A172 (cell line): ENCODE measurements around the gene PPARG. TPM values are rescaled to one million over a fixed set of nuclear protein-coding genes. Genes with fewer than 3 reads are reported as not detected.
"Not testable (repeated sequence)": the region's sequence is repeated elsewhere in the genome, so short reads cannot be mapped to it uniquely, and the experiment has no call there.

Experiments
- DNase-seq: peaks from one replicate; pipeline ENCODE4 v3.0.0-alpha.2; 2015; ENCODE audit warnings: low spot score
- total RNA-seq: library from RNA; depleted of rRNA; stranded (reverse); fragments of >200 nt; shearing (Covaris generic); gene quantifications from 2 replicates; pipeline ENCODE4 v1.2.3, GENCODE V29; 2014

Gene PPARG
- total RNA-seq, 1 experiment from 2014 or later = 11.9 TPM

DNA sequence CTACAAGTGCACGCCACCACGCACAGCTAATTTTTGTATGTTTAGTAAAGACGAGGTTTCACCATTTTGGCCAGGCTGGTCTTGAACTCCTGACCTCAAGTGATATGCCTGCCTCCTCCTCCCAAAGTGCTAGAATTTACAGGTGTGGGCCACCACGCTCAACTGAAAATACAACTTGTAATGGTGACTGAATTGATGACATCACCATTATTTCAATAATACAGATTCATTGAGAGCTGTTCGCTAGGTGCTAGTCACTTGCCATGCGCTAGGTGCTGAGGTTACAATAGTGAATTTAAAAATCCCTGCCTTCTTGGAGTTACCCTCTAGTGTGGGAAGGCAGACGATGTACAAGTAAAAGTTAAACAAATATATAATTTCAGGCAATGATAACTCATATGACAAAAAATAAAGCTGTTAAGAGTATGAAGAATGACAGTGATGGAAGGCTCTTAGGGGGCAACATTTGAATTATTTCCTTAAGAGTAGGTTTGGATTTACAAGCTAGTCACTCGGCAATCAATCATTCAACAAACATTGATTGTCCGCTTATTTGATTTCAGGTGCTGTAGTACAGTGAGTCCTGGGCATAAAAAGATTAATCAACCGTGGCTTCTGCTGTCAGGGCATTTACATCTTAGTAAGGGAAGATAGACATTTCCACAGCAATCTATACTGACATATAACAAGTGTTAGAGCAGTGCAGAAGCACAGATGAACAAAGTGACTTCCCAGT, 9.1 kb upstream of the PPARG start:
- no peak for DNase-seq

DNA sequence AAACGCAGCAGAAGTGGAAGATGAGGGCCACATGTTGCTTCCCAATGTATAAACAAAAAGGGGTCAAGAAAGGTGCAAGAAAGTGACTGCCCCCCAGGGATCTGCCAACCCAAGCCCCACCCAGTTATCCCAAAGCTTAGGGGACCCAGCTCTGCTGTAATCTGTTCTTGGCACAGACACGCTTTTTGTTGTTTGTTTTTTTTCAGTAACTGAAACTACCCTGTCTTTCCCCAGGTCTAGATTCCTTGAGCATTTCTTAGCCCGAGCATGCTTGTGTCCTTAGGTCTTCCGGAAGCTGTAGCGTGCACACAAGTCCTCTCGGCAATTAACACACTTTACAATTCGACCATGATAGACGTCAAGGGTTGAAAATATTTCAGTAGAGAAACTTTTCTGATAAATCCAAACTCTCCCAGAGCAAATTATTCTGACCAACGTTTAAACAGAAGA, 8.5 kb upstream of the PPARG start:
- no peak for DNase-seq

DNA sequence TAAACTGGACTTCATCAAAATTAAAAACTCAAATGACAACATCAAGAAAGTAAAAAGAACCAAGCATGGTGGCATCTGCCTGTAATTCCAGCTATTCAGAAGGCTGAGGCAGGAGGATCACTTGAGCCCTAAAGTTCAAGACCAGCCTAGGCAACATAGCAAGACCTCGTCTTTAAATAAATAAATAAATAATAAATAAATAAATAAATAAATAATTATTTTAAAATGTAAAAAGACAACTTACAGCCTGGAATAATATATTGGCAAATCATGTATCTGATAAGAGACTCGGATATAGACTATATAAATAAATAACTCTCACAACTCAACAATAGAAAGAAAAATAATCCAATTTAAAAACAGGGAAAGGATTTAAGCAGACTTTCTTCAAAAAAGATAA, 4.3 kb upstream of the PPARG start:
- DNase-seq = no peak

DNA sequence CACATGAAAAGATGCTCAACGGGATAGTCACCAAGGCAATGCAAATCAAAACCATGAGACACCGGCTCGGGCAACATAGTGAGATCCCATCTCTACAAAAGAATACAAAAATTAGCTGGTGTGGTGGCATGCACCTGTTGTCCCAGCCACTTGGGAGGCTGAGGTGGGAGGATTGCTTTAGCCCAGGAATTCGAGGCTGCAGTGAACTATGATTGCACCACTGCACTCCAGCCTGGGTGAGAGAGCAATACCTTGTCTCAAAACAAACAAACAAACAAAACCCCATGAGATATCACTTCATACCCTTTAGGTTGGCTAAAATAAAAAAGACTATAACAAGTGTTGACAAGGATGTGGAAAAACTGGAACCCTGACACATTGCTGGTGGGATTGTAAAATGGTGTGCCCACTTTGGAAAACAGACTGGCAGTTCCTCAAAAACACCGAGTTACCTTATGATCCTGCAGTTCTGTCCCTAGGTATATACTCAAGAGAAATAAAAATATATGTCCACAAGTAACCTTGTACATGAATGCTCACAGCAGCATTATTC, 3.8 kb upstream of the PPARG start:
- no peak for DNase-seq

DNA sequence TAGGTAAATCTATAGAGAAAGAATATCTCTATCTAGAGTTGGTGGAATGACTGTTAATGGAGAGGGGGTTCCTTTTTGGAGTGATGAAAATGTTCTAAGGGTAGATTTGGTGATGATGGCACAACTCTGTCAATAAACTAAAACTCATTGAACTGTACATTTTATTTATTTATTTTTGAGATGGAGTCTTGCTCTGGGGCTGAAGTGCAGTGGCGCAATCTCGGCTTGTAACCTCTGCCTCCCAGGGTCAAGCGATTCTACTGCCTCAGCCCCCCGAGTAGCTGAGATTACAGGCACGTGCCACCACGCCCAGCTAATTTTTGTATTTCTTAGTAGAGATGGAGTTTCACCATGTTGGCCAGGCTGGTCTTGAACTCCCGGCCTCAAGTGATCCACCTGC, 3.1 kb upstream of the PPARG start:
- DNase-seq = not testable (repeated sequence)

DNA sequence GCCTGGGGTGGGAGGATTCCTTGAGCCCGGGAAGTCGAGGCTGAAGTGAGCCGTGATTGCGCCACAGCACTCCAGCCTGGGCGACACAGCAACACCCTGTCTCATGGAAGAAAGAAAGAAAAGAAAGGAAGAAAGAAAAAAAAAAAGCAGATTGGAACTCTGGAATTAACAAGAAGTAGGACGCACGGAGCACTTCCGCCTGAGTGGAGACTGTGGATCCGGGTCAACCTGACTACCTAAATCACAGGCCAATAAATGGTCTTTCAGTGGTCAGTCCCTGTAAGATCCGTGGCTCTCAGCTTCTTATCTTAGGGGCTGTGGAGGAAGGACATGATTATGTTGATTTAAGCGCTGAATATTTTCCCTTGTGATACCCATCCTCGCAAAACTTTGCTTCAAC, 2.4 kb upstream of the PPARG start:
- no peak for DNase-seq

DNA sequence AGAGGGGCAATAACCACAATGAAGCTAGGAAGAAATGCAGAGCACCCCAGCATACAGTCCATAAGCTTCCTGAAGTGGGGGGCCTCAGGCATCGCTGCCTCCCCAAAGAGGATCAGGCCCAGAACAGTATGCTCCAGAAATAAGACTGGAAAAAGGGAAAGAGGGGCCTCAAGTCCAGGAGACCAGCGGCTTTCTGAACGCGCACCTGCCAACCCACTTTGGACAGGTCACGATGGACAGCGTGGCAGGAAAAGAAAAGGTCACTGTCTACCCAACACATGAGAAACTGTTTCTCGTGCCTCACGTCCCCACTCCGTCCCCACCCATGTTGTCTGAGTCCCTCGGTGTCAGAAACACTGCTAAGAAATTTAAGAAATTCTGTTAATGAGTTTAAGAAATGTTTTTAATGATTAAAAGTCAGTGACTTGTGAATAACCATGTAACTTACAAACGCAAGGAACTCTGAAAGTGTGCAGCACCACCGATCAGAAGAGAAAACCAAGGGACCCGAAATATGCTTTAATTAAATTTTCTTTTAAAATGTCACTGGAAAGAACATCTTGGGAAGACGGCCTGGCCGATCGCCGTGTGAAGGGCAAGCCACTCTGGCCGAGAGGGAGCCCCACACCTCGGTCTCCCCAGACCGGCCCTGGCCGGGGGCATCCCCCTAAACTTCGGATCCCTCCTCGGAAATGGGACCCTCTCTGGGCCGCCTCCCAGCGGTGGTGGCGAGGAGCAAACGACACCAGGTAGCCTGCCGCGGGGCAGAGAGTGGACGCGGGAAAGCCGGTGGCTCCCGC, 1.7 kb upstream of the PPARG start:
- no peak for DNase-seq

DNA sequence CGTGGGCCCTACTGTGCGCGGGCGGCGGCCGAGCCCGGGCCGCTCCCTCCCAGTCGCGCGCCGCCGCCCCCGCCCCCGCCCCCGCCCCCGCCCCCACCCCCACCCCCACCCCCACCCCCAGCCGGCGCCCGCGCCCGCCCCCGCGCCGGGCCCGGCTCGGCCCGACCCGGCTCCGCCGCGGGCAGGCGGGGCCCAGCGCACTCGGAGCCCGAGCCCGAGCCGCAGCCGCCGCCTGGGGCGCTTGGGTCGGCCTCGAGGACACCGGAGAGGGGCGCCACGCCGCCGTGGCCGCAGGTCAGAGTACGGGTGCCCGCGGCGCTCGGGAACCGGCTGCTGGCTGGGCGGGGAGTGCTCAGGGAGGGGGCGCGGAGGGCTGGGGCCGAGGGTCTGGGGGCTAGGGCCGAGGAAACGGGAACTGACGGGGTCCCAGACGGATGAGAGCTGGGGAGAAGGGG, 1.1 kb upstream of the PPARG start:
- no peak for DNase-seq

DNA sequence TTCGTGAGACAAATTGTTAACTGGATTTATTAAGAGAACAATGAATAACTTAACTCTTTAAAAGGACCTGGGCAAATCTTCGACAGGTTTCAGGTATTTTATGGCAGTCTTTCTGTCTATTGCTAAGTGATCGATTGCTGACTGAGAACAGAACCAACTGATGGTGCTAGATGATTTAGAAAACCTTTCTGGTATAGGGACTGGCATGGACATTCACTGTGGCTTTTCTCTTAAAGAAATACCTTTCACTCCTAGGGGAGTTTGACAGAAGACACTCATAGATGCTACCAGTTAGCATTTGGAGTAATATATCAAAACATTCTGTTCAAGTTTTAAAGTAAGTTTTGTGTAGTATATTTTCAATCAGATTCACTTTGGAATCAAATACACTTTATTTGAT, 654 bp downstream of the PPARG start:
- DNase-seq = no peak

DNA sequence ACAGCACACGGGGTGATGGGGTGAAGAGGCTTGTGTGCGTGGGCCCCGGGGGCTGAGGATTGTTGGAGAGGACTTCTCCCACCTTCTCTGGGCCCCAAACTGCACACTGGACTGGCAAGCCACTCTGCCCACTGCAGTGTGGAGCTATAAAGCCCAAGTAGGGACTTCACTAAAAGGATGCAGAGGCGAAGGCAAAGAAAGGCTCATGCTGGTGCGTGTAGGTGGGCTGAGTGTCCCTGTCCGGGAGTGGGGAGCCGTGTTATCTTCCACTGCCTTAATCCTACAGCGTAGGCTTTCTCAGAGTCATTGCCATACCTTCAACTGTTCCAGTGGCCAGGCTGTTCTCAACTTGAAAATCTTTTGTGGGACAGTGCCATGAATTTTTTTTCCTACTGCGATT, 3.9 kb downstream of the PPARG start:
- DNase-seq = no peak

DNA sequence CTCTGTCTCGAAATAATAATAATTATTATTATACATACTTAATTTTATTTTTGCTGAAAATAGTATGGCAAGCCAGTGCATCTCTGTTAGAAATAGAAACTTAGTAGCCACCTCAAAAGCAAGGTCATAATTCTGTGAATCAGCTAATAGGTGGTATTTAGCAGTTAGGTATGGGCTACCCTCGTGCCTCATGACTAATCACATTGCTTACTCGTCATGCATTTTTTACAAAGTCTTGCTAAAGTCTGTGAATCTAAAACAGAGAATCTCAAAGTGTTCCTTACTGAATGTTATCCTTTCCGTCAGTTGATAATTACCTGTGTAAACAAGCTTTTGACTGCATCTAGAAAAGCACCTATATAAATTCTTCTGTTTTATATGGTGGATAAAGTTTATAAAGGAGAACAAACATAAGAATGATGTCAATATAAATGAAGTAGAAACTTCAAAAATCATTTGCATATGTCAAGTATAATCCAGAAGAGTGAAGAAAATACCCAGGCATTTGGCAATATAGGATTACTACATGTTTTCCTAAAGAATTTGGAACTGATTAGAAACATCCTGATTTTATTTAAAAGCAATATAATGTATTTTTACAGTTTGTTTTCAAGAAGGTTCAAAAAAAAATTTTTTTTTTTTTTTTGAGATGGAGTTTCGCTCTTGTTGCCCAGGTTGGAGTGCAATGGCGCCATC, 6.2 kb downstream of the PPARG start:
- peak; percentile 78 for DNase-seq

DNA sequence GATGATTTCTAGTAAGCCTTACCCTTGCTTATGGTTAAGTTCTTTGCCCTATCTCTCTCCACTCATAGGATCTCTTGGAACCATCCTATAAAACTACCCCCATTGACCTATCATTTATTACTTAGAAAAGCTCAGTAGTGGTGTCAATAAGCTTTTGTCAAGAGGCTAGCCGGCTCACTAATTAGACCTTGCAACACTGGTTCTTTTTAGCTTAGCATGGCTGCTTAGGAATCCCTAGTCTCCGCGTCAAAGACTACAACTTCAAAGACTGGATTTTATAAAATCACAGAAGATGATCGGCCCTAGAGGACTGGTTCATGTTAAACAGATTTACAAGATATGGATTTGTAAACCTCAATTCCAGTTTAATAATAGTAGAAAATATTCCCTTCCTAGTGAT, 7.6 kb downstream of the PPARG start:
- DNase-seq = no peak

DNA sequence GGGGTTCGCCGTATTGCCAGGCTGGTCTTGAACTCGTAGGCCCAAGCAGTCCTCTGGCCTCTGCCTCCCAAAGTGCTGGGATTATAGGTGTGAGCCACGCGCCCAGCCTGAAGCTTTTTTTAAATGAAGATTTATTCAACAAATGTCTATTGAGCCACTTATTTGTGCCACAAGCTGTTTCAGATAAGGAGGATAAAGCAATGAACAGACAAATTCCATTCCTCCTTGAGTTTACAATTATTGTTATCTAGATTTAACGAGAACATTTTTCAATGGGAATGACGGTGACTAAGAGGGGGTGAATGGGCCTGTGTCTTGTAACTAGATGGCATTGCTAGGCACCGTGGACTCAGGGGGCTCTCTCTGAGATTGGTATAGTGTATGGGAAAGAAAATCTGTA, 10.2 kb downstream of the PPARG start:
- peak; percentile 46 for DNase-seq

DNA sequence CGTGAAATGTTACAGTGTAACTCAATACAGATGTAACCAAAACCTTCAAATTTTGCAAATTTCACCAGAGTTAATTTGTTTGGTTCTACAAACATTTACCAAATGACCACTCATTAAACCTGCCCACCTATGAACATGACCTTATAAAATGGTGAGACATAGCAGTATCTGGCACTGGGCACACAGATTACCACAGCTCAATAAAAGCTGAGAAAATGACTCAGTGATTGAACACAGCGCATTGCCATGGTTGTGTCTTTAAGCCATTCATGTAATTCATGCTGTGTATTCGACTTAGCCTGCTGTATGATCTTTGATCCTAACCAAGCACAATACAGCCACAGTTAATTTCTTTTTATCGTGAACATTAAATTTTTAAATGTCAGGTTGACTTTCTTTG, 11.3 kb downstream of the PPARG start:
- DNase-seq = no peak

DNA sequence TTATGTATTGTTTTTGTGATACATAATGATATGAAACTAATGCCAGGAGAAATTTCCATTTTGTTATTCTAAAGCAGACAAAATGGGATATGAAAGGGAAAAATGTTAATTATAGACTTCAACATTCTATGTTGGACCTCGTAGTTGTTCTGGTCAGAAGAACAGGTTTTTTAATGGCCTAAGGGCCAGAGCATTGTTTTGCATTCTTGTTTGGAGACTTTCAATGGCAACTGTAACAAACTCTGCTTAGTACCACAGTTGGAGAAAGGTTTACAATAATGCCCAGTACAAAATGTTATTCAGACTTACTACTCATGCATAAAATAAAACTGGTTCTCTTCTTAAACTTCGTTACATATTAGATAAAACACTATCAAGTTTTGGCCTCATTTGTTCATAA, 12.2 kb downstream of the PPARG start:
- DNase-seq = no peak

DNA sequence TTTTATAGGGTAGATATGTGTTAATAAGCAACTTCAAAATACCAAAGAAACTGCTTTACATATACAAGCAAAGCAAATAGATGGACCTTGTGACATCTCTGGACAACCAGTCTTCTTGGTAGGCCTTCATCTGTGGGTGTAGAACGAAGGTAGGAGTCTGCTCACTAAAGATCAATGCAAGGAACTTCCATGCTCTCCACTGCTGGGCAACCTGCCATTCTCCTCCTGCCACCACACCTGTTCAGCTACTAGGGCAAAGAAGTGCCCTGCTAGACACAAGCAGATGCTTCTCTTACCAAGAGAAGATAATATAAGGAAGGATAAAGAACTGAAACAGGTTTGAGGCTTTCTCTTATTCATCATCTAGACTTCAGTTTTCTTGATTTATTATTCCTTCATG, 12.6 kb downstream of the PPARG start:
- no peak for DNase-seq

DNA sequence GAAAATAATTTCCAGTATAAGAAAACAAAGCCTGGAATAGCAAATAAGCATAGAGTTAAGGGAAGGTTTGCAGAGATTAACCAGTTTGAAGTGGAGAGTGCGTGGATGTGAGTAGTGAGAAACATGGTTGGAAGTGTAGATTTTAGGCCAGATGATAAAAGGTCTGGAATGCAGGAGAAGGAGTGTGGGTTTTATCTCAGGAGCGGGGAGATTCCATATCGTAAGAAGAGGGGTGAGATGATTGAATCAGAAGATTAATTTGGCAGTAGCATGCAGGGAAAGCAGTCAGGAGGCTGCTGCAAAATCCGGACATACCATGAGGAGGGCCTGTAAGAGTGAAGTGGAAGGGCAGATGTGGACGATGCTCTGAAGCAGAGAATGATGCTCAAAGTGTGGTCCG, 13.7 kb downstream of the PPARG start:
- DNase-seq = no peak

DNA sequence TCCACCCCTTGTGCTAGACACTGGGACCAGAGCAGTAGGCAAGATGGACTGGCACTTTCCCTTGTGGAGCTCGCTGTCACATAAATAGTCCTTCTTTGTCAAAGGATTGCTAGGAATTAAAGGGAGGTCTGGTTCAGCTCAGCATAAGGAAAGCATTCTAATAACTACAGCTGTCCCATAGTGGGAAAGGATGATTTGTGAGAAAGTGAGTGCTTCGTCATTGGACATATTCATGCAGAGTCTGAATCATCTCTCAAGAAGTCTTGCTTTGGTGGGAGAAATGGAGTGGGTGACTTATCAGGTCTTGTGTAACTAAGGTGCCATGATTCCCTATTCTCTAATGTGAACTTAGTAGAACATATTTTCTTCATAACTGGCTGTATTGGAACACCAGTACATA, 14.7 kb downstream of the PPARG start:
- peak; percentile 94 for DNase-seq

DNA sequence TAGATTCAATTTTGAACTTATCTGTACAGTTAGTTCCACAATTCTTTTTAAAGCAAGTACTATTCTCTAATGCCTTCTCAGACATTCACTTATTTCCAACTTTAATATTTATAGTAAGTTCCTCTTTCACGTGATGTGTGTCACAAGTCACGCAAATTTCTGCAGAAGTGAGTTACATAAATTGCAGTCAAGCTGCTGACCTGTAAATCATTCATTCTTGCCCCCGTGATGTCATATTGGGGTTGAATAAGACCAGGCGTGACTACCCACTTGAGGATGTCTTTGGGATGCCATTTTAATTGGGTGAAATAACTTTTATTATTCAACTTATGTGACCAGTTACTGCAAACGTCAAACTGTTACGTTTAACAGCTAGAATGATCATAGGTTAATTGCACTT, 15.1 kb downstream of the PPARG start:
- DNase-seq = no peak

DNA sequence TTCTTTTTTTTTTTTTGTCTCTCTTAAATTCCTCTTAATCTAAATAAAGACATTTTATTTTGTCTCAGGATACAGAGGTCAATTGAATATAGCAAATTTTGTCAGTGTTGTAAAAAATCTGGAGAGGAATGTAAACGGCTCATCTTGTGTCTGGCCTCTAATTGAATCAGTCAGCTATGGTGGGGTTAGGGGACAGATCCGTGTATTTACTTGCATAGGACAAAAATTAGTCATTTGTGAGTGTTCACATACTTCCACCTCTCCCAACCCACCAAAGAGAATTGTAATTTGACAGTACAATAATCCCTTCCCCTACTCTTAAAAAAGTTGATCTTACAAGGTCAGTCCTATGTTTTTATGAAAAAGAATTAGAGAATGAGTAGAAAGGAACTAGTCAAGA, 18.3 kb downstream of the PPARG start:
- DNase-seq = no peak

DNA sequence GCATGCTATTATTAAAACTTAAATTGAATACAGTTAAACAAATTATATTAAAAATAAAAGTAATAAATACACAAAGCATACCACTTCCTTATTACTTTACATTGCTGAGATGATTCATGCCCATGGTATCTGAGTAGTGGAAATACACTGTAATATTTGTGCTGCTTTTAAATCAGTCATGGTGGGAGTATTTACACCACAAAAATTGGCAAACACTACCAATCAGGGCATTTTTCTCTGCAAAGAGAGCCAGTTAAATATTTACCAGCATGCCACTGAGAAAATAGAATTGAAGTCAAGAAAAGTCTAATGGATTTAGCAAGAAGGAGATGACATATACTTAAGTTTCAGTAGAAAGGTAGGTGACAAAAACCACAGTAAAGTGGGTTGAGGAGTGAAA, 19.6 kb downstream of the PPARG start:
- DNase-seq = peak; percentile 92

DNA sequence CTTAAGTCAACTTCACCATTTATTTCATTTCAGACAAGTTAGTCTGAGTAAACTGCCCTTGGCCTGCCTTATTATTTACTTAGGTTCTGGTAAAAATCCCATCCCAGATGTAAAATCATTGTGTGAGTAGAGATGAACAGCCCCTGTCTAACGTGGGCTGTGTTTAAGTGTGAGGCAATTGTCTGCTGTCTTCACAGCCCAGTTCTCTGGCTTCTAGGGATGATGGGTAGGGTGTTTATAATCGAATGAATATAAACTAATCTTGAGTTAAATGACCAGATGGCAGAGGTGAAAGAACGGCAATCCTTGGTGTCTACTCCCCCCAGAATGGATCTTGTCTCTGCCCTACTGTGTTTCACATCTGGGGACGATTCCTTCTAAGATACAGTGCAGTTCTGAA, 20.8 kb downstream of the PPARG start:
- no peak for DNase-seq
